ENCODE measurements around the gene TROAP. TPM values are rescaled to one million over a fixed set of nuclear protein-coding genes. Genes with fewer than 3 reads are reported as not detected.

The TROAP gene
- total and polyA plus RNA-seq, 9 of the 15 experiments (the other 6 are each of a cell fraction or from before 2014, with no cell fraction given), result 46.4 to 171 (median 59.8) TPM

GRCh38 chr12:49325606-49326005 is 2.6 kb downstream of the TROAP start:
- POLR2A ChIA-PET, result interaction anchor here (0.9 to 1.7 kb wide), 4 partner anchors 9 to 40 kb away, joined by 3 to 5 read pairs (median 4); no protein-coding TSS in a partner anchor
- peaks cover 5 to 18% of the 10 kb centered on the region in 2 experiments; a peak in 3 of 5 replicates for H3K4me1 ChIP-seq (replicated peaks in 1 of 2; ENCODE audit: control insufficient read depth in 2 of 2, insufficient read depth in 2 of 2, low read length in 2 of 2)
- no peaks in the 10 kb centered on the region for H3K9me3 ChIP-seq (replicated peaks; ENCODE audit: control insufficient read depth, insufficient read depth, low read depth, low read length)
- TF ChIP-seq RBFOX2 (IDR thresholded peaks at IDR 0.05; ENCODE audit: low read depth, low read length) (peak; percentile 43; the same call in 1 of the 2 replicates), STAT5A (IDR thresholded peaks at IDR 0.05; ENCODE audit: borderline replicate concordance, low read length) (no peak), HEY1 (CRISPR knock-in tag; IDR thresholded peaks at IDR 0.05; ENCODE audit: borderline replicate concordance) (no peak), PURB (CRISPR knock-in tag; IDR thresholded peaks at IDR 0.05; ENCODE audit: low read depth) (no peak), POLR2G (IDR thresholded peaks at IDR 0.05; ENCODE audit: low read depth, low read length) (peak; percentile 51), IRF2 (CRISPR knock-in tag; IDR thresholded peaks at IDR 0.05) (no peak), HOMEZ (CRISPR knock-in tag; IDR thresholded peaks at IDR 0.05) (no peak), TAF15 (IDR thresholded peaks at IDR 0.05; ENCODE audit: low read depth, low read length) (no peak), SMAD3 (CRISPR knock-in tag; conservative IDR thresholded peaks at IDR 0.05) (no peak)
- 84% methylated on average over 3 of the region's 6 CpGs for whole genome bisulfite sequencing (ENCODE audit: insufficient coverage, low coverage, missing lambda C conversion rate)
- DNase-seq (ENCODE audit: extremely low read depth in 1 of 4, low spot score in 3 of 4) (no peak), FAIRE-seq (no peak), ATAC-seq (no peak)
- H3K27me3 ChIP-seq (ENCODE audit: control insufficient read depth in 2 of 2, insufficient read depth in 2 of 2, low read length in 2 of 2), result no peaks in the 10 kb centered on the region
- peaks cover 58% of the 10 kb centered on the region; the same call in 2 of the 3 replicates for H3K36me3 ChIP-seq (ENCODE audit: control insufficient read depth, insufficient read depth, low read length)
- no peaks in the 10 kb centered on the region for H4K20me1 ChIP-seq (replicated peaks; ENCODE audit: control insufficient read depth, insufficient read depth, low read length)
- BruUV-seq (replicated peaks), result no TSS peak
- in situ Hi-C loops (cut with MboI), result no loop called here
- no peak overlapping the region for H2AFZ ChIP-seq (ENCODE audit: low read depth, low read length)
- H3K4me3 ChIP-seq, result no peak overlapping the region
- H3K9me1 ChIP-seq (ENCODE audit: control insufficient read depth, insufficient read depth, low read length), result no peaks in the 10 kb centered on the region
- H3K9ac ChIP-seq (ENCODE audit: insufficient read depth in 1 of 2, low read depth in 2 of 2, low read length in 2 of 2), result peak overlapping the region in 1 of 2 experiments; percentile 74; a peak in 2 of 4 replicates
- intact Hi-C loops (cut with micrococcal nuclease), result no loop called here
- H3K79me2 ChIP-seq (ENCODE audit: control insufficient read depth, insufficient read depth, low read length), result peaks cover 22% of the 10 kb centered on the region
- H3K4me2 ChIP-seq (ENCODE audit: insufficient read depth, low read length), result no peak overlapping the region
- H3K27ac ChIP-seq (ENCODE audit: extremely low read depth, low read depth, low read length), result no peak overlapping the region; the same call in 2 of the 3 replicates
- CTCF ChIA-PET (ENCODE audit: low intra/inter-chr PET ratio), result no interaction called here

Data from K562 (cell line).